Activated naive CD8-positive, alpha-beta T cell treated with anti-CD3 and anti-CD28 coated beads for 36 hours (primary cell): Measurements from ENCODE around the gene ISLR. TPM values are rescaled to one million over a fixed set of nuclear protein-coding genes. Genes with fewer than 3 reads are reported as not detected.

Source experiments
- DNase-seq: peaks from one replicate; pipeline ENCODE4 v3.0.0; 2021
- H3K27ac Mint-ChIP-seq: one replicate; pipeline ENCODE4 v1.8.0; 2022; ENCODE audit warnings: mild to moderate bottlenecking, moderate library complexity, mixed read lengths
- H3K27me3 Mint-ChIP-seq: one replicate; pipeline ENCODE4 v1.8.0; 2022; ENCODE audit warnings: mild to moderate bottlenecking, mixed read lengths
- H3K36me3 Mint-ChIP-seq: one replicate; pipeline ENCODE4 v1.8.0; 2021; ENCODE audit warnings: mild to moderate bottlenecking, mixed read lengths
- H3K4me1 Mint-ChIP-seq: one replicate; pipeline ENCODE4 v1.8.0; 2021; ENCODE audit warnings: mixed read lengths
- H3K4me3 Mint-ChIP-seq: one replicate; pipeline ENCODE4 v1.8.0; 2022; ENCODE audit warnings: mild to moderate bottlenecking, moderate library complexity, mixed read lengths
- H3K9me3 Mint-ChIP-seq: one replicate; pipeline ENCODE4 v1.8.0; 2022; ENCODE audit warnings: mixed read lengths
- total RNA-seq, 2 experiments: library from RNA; stranded (reverse); gene quantifications; one replicate each; pipeline ENCODE4 v1.2.3, GENCODE V29; 2021

Gene ISLR
- total RNA-seq, 2 experiments from 2014 or later: not detected

DNA sequence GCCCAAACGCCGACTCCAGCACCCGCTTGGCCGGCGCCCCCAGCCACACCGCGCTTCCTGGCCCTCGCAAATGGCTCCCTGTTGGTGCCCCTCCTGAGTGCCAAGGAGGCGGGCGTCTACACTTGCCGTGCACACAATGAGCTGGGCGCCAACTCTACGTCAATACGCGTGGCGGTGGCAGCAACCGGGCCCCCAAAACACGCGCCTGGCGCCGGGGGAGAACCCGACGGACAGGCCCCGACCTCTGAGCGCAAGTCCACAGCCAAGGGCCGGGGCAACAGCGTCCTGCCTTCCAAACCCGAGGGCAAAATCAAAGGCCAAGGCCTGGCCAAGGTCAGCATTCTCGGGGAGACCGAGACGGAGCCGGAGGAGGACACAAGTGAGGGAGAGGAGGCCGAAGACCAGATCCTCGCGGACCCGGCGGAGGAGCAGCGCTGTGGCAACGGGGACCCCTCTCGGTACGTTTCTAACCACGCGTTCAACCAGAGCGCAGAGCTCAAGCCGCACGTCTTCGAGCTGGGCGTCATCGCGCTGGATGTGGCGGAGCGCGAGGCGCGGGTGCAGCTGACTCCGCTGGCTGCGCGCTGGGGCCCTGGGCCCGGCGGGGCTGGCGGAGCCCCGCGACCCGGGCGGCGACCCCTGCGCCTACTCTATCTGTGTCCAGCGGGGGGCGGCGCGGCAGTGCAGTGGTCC is 39.7 kb upstream of the ISLR start:
- Mint-ChIP-seq H3K9me3 (no peaks in the 10 kb centered on the region), H3K4me1 (peaks cover 32% of the 10 kb centered on the region), H3K36me3 (no peaks in the 10 kb centered on the region), H3K27ac (no peak overlapping the region), H3K27me3 (peaks cover 99% of the 10 kb centered on the region), H3K4me3 (no peak overlapping the region)
- no peak for DNase-seq

DNA sequence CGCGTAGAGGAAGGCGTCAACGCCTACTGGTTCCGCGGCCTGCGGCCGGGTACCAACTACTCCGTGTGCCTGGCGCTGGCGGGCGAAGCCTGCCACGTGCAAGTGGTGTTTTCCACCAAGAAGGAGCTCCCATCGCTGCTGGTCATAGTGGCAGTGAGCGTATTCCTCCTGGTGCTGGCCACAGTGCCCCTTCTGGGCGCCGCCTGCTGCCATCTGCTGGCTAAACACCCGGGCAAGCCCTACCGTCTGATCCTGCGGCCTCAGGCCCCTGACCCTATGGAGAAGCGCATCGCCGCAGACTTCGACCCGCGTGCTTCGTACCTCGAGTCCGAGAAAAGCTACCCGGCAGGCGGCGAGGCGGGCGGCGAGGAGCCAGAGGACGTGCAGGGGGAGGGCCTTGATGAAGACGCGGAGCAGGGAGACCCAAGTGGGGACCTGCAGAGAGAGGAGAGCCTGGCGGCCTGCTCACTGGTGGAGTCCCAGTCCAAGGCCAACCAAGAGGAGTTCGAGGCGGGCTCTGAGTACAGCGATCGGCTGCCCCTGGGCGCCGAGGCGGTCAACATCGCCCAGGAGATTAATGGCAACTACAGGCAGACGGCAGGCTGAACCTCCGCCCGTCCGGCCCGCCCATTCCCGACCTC is 39.0 kb upstream of the ISLR start:
- no peaks in the 10 kb centered on the region for H3K36me3 Mint-ChIP-seq
- H3K27ac Mint-ChIP-seq: no peak overlapping the region
- DNase-seq: peak; percentile 16
- H3K9me3 Mint-ChIP-seq: no peaks in the 10 kb centered on the region
- peaks cover 26% of the 10 kb centered on the region for H3K4me1 Mint-ChIP-seq
- peaks cover 98% of the 10 kb centered on the region for H3K27me3 Mint-ChIP-seq
- H3K4me3 Mint-ChIP-seq: peak overlapping the region; percentile 53

DNA sequence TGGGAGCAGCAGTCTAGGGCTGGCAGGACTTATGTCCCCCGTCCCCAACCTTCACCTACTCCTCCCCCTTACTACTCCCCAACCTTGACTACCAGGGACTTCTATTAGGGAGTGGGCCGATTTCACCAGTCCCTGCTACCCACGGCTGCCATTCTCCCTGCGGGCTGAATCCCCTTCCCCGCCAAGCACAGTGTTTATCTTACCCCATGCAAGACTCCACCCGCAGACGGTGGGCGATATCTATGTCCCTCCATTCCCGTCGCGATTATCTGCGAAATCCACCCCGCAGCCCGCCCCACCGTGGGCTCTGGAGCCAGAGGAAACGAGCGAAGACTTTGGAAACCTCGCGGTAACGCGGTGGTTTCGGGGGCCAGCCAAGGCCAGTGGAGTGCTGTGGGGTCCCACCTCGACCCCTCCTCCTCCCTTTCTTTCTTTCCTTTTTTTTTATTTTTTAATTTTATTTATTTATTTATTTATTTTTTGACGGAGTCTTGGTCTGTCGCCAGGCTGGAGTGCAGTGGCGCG is 38.4 kb upstream of the ISLR start:
- Mint-ChIP-seq H3K4me1 (peaks cover 23% of the 10 kb centered on the region), H3K9me3 (no peaks in the 10 kb centered on the region), H3K36me3 (no peaks in the 10 kb centered on the region), H3K4me3 (peak overlapping the region; percentile 53), H3K27ac (no peak overlapping the region), H3K27me3 (peaks cover 96% of the 10 kb centered on the region)
- no peak for DNase-seq

DNA sequence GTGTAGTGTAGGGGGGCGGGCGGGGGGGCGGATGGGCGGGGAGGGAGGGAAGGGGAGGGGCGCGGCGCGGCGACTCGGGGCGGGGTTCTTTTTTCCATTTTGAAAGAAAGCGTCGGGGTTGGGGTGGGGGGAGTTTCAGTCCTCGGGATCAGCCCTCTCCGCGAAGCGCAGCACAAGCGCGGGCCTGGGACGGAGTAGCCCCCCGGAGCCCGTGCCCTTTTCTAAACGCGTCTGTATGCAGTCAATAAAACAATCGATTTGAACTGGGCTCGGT is 37.0 kb upstream of the ISLR start:
- Mint-ChIP-seq H3K4me3 (peak overlapping the region; percentile 66), H3K27ac (no peak overlapping the region), H3K27me3 (peaks cover 93% of the 10 kb centered on the region), H3K36me3 (no peaks in the 10 kb centered on the region), H3K9me3 (no peaks in the 10 kb centered on the region), H3K4me1 (peaks cover 23% of the 10 kb centered on the region)
- DNase-seq: no peak

DNA sequence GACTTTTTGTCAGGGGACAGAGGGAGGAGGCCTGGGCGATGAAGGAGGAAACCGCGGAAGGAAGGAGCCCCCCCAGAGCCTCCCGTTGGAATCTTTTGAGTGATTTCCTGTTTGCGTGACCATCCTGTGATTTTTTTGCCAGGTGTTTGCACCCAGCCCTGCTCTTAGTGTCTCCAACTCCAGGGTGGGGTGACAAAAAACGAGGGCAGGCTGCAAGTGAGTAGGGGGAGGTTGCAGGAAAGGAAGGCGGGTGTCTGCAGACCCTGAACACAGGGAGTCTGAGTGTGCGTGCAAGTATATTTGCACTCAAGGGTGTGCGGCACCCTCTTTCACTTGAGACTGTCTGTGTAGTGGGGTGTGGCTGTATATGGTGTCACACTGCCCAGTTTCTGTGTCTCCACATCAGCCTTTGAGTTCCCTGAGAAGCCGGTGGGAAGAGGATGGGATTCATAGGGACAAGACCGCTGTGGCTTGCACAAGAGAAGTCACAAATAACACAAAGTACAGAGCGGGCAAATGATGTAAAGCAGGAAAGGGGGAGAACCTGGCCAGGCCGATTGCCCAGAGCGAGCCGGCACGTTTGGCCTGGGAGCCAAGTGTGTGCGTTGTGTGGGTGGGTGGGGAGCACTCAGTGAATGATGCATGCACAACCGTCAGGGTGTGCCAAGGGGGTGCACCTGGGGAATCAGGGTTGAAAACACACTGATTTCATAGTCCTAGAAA is 36.5 kb upstream of the ISLR start:
- no peak overlapping the region for H3K27ac Mint-ChIP-seq
- DNase-seq: no peak
- peaks cover 23% of the 10 kb centered on the region for H3K4me1 Mint-ChIP-seq
- peaks cover 92% of the 10 kb centered on the region for H3K27me3 Mint-ChIP-seq
- no peaks in the 10 kb centered on the region for H3K9me3 Mint-ChIP-seq
- peak overlapping the region; percentile 66 for H3K4me3 Mint-ChIP-seq
- H3K36me3 Mint-ChIP-seq: no peaks in the 10 kb centered on the region

DNA sequence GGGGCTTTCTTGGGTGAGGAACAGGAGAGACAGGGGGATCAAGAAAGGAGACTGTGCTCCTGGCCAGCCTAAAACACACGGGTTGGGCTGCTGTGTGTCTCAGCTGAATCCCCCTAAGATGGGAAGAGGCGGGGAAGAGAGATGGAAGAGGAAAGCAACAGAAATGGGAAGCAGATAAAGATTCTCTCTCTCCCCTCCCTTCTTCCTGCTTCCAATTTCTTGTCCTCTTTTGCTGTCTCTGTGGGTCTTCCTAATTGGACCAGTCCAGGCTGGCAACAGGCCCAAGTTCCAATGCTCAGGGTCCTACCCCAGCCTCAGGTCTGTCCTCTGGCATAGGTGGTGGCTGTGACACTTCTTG is 36.0 kb upstream of the ISLR start:
- peaks cover 90% of the 10 kb centered on the region for H3K27me3 Mint-ChIP-seq
- H3K27ac Mint-ChIP-seq: no peak overlapping the region
- H3K9me3 Mint-ChIP-seq: no peaks in the 10 kb centered on the region
- H3K4me1 Mint-ChIP-seq: peaks cover 20% of the 10 kb centered on the region
- no peaks in the 10 kb centered on the region for H3K36me3 Mint-ChIP-seq
- H3K4me3 Mint-ChIP-seq: no peak overlapping the region
- no peak for DNase-seq

DNA sequence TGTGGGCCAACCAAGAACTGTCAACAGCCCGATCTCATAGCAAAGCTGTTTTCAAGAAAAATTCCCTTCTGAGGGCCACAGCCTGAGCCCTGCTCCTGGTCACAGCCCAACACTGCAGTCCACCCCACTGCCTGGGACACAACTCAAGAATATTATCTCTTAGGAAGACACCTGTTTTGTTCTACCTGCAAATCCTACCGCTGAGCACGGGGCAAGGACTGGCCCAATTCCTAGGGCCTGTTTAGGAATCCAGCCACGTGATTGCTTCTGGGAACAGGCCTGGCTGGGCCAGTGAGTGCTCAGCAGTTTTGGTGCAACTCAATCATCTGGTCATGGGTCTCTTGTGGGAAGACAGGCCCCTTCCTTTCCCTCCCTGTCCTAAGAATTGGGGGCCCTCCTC is 34.9 kb upstream of the ISLR start:
- Mint-ChIP-seq H3K4me3 (no peak overlapping the region), H3K27me3 (peaks cover 79% of the 10 kb centered on the region), H3K36me3 (no peaks in the 10 kb centered on the region), H3K27ac (no peak overlapping the region), H3K9me3 (no peaks in the 10 kb centered on the region), H3K4me1 (peaks cover 20% of the 10 kb centered on the region)
- DNase-seq: no peak

DNA sequence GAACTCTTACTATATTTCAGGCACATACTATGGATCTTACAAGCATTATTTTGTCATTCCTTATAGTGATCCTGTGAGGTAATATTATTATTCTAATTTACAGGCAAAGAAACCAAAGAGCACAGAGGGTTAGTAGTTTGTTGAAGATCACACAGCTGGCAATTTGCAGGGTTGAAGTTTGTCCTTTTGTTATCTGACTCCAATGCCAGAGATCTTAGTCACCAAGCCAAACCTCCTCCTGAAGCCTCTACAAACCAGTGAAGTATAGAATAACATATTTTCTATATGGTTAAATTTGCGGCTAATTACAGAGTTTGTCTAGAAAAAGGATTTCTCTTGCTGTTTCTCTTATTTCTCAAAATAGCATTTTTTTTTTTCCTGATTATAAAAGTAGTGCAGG is 31.9 kb upstream of the ISLR start:
- no peaks in the 10 kb centered on the region for H3K36me3 Mint-ChIP-seq
- H3K4me3 Mint-ChIP-seq: no peak overlapping the region
- DNase-seq: no peak
- H3K27ac Mint-ChIP-seq: no peak overlapping the region
- H3K9me3 Mint-ChIP-seq: peaks cover 2% of the 10 kb centered on the region
- peaks cover 76% of the 10 kb centered on the region for H3K27me3 Mint-ChIP-seq
- peaks cover 7% of the 10 kb centered on the region for H3K4me1 Mint-ChIP-seq

DNA sequence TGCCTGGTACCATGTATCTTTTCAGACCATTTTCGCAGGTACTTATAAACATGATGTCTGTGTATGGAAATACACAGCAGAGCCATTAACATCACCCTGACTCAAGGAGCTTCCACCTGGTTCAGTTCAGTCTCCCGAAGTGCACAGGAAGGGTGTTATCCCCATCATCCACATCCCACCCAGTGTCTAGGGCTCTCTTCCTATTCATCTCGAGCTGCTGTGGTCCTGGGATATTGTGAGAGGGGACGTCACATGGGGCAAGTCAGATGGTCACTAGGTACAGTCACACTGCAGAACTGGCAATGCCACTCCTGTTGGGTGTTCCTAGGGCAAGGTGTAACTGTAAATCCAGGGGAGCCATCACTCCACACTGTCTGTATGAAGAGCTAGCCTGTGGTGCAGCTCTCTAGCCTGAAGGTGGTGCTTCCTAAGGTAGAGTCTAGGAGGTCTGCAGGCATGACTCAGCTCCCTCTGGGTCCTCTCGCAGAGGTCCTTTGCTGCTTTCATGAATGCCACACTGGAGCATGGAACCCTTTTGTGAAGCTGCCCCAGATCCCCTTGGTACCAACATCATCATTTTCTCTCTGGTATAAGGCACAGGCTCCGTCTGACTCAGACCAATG is 29.2 kb upstream of the ISLR start:
- H3K27me3 Mint-ChIP-seq: peaks cover 70% of the 10 kb centered on the region
- peaks cover 2% of the 10 kb centered on the region for H3K9me3 Mint-ChIP-seq
- no peak overlapping the region for H3K27ac Mint-ChIP-seq
- no peak for DNase-seq
- H3K4me3 Mint-ChIP-seq: no peak overlapping the region
- H3K4me1 Mint-ChIP-seq: no peaks in the 10 kb centered on the region
- no peaks in the 10 kb centered on the region for H3K36me3 Mint-ChIP-seq

DNA sequence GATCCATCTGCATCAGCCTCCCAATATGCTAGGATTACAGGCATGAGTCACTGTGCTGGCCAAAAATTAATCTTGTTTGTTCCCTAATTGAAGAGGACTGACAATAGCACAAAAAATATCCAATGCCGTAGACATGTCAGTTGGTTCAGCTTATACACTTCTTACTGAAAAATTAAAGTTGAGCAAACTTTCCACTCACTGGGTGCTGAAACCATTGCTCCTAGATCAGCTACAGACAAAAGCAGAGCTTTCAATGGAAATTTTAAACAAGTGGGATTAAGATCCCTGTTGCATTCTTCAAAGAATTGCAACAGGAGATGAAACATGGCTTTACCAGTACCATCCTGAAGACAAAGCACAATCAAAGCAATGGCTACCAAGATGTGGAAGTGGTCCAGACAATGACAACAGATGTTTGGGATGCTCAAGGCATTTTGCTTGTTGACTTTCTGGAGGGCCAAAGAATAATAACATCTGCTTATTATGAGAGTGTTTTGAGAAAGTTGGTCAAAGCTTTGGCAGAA is 27.2 kb upstream of the ISLR start:
- peaks cover 54% of the 10 kb centered on the region for H3K27me3 Mint-ChIP-seq
- H3K4me1 Mint-ChIP-seq: no peaks in the 10 kb centered on the region
- no peak for DNase-seq
- no peak overlapping the region for H3K27ac Mint-ChIP-seq
- H3K36me3 Mint-ChIP-seq: no peaks in the 10 kb centered on the region
- no peak overlapping the region for H3K4me3 Mint-ChIP-seq
- H3K9me3 Mint-ChIP-seq: peaks cover 2% of the 10 kb centered on the region

DNA sequence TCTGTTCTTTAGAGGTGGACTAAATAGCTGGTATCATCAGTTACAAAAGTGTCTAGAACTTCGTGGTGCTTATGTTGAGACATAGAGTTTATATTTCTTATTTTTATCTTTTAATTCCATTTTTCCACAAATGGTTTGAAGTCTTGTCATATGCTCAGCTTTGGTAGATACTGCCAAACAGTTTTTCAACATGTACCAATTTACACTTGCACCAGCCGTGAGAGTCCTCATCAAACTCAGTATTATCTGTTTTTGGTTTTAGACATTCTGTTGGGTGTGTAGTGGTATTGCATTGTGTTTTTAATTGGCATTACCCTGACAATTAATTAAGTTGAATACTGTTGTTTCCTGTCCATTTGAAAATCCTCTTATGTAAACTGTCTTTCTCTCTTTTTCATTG is 26.5 kb upstream of the ISLR start:
- H3K36me3 Mint-ChIP-seq: no peaks in the 10 kb centered on the region
- H3K4me1 Mint-ChIP-seq: no peaks in the 10 kb centered on the region

DNA sequence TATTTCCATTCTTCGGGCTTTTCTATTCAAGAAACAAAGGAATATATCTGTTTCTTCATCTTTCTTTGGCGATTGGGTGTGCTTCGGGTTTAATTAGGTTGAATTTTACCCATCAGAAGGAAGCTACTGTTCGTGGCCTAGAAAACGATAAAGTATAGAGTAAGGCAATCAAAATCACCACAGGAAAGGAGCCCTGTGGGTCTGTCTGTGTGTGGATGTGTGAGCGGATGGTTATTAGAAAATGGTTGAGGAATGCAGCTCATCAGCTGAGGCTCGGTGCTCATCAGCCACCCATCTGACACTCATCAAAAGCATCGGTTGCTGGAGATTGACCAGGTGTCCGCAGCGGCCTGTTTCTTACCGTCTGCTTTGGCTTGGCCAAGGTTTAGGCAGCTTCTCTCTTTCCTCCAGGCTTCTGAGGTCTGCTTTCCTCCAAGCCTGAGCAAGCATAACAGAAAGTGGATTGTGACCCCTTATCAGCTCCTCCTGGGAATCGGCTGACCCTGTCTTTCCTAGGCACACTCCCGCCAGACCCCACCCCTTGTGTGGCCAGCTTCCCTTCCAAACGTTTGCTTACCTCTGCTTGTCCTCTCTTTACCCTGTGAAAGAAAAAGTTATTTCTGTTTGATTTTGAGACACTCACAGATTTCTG is 17.6 kb upstream of the ISLR start:
- Mint-ChIP-seq H3K4me3 (no peak overlapping the region), H3K4me1 (peaks cover 36% of the 10 kb centered on the region), H3K27me3 (peaks cover 22% of the 10 kb centered on the region), H3K36me3 (no peaks in the 10 kb centered on the region), H3K27ac (no peak overlapping the region), H3K9me3 (no peaks in the 10 kb centered on the region)
- DNase-seq: no peak

More for the DNA sequence above, 26.5 kb upstream of the ISLR start:
- Mint-ChIP-seq H3K9me3 (peaks cover 2% of the 10 kb centered on the region), H3K27me3 (peaks cover 53% of the 10 kb centered on the region), H3K27ac (no peak overlapping the region), H3K4me3 (no peak overlapping the region)
- DNase-seq: no peak

DNA sequence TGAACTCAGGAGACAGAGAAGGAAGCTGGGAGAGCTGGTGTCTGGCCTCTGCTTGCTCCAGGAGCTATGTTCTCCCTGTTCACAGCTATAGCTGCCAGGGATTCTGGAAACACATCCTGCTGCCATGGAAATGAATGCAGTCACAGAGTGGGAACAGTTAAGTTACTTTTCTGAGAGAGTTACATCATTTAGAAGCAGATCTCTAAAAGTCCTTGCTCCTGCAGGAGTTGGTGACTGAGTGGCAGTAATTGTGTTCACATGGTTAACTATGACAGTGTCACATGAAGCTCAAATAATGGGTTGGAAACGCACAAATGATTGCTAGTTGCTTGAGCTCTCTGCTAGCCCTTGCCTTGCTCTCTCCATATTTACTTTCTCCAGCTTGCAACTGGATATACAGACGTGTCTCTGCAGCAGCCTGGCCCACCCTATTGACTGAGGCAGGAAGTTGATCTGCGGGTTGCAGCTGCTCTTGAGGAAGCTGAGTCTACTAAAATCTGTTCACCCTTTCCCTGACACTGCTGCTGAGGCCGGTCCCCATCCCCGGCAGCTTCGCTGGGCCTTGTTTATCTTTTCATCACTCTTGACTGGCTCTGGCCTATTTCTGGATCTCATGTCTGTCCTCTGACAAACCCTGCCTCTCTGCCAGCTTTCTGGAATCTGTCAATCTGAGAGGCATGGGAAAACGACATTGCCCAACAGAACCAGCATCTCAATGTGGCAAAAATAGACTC is 16.7 kb upstream of the ISLR start:
- no peak overlapping the region for H3K27ac Mint-ChIP-seq
- peaks cover 20% of the 10 kb centered on the region for H3K27me3 Mint-ChIP-seq
- H3K36me3 Mint-ChIP-seq: no peaks in the 10 kb centered on the region
- no peak for DNase-seq
- no peak overlapping the region for H3K4me3 Mint-ChIP-seq
- H3K4me1 Mint-ChIP-seq: peaks cover 36% of the 10 kb centered on the region
- no peaks in the 10 kb centered on the region for H3K9me3 Mint-ChIP-seq
